Measurements from ENCODE around the gene RHOBTB1. TPM values are rescaled to one million over a fixed set of nuclear protein-coding genes. Genes with fewer than 3 reads are reported as not detected.
"Not testable (repeated sequence)": the region's sequence is repeated elsewhere in the genome, so short reads cannot be mapped to it uniquely, and the experiment has no call there.

RHOBTB1 gene
- total and polyA plus RNA-seq, 2 experiments from 2014 or later: 4.6 to 13.2 TPM

DNA sequence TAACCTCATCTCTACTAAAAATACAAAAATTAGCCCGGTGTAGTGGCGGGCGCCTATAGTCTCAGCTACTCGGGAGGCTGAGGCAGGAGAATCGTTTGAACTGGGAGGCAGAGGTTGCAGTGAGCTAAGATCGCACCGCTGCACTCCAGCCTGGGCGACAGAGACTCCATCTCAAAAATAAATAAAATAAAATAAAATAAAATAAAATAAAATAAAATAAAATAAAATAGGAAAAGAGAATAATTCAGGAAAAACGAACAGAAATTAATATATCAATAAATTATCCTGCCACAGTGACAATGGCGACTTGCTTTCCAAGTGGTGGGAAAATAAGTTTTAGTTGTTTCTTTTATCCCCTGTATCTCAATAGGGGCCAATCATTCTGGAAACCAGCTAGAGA lies 102.8 kb downstream of the RHOBTB1 start:
- not testable (repeated sequence) for H3F3A ChIP-seq (replicated peaks; ENCODE audit: low read depth); H3K4me2 ChIP-seq; DNase-seq (ENCODE audit: low spot score); H3K36me3 Mint-ChIP-seq (ENCODE audit: low read depth); H3K27ac Mint-ChIP-seq; H4K20me1 ChIP-seq (replicated peaks; ENCODE audit: insufficient read depth); H3K4me3 ChIP-seq; H3K4me3 Mint-ChIP-seq; H3K79me2 ChIP-seq (replicated peaks; ENCODE audit: insufficient read depth); H3K27me3 Mint-ChIP-seq (ENCODE audit: insufficient read depth, low read depth, poor library complexity); H3K9me3 Mint-ChIP-seq; H3K36me3 ChIP-seq (ENCODE audit: insufficient read depth); H3K27ac ChIP-seq (ENCODE audit: low read depth); H3K27me3 ChIP-seq (ENCODE audit: insufficient read depth); H3K9me2 ChIP-seq (ENCODE audit: insufficient read depth); H3K4me1 Mint-ChIP-seq; ATAC-seq; H3K4me1 ChIP-seq (ENCODE audit: insufficient read depth)
- peak overlapping the region; percentile 8; the same call in 1 of the 2 replicates for H2AFZ ChIP-seq

DNA sequence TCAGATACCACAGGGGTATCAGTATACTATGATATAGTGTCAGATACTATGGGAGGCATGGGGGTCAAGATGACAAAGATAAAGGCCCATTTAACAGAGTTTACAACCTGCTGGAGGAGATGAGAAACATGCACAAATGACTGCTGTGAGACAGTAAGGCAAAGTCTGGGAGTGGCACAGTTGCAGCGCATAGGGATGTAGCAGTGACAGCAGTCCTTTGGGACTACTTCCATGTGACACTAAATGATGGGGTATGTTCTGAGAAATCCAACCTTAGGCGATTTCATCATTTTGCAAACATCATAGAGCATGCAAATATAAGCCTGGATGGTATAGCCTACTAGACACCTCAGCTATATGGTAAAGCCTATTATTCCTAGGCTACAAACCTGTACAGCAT lies 108.9 kb downstream of the RHOBTB1 start:
- DNase-seq (ENCODE audit: low spot score) (no peak), ATAC-seq (no peak)
- H3K4me3 Mint-ChIP-seq: no peak overlapping the region
- TF ChIP-seq EZH2 (IDR thresholded peaks at IDR 0.05; ENCODE audit: low read depth, unreplicated experiment): no peak
- TF ChIP-seq POLR2AphosphoS5 (IDR thresholded peaks at IDR 0.05; ENCODE audit: low read depth): no peak
- TF ChIP-seq, protein P1, sequence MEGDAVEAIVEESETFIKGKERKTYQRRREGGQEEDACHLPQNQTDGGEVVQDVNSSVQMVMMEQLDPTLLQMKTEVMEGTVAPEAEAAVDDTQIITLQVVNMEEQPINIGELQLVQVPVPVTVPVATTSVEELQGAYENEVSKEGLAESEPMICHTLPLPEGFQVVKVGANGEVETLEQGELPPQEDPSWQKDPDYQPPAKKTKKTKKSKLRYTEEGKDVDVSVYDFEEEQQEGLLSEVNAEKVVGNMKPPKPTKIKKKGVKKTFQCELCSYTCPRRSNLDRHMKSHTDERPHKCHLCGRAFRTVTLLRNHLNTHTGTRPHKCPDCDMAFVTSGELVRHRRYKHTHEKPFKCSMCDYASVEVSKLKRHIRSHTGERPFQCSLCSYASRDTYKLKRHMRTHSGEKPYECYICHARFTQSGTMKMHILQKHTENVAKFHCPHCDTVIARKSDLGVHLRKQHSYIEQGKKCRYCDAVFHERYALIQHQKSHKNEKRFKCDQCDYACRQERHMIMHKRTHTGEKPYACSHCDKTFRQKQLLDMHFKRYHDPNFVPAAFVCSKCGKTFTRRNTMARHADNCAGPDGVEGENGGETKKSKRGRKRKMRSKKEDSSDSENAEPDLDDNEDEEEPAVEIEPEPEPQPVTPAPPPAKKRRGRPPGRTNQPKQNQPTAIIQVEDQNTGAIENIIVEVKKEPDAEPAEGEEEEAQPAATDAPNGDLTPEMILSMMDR (conservative IDR thresholded peaks at IDR 0.05; ENCODE audit: low read depth in 2 of 2): no peak
- TF ChIP-seq CREB1 (CRISPR knock-in tag; IDR thresholded peaks at IDR 0.05; ENCODE audit: low read depth): no peak
- TF ChIP-seq, protein P2, sequence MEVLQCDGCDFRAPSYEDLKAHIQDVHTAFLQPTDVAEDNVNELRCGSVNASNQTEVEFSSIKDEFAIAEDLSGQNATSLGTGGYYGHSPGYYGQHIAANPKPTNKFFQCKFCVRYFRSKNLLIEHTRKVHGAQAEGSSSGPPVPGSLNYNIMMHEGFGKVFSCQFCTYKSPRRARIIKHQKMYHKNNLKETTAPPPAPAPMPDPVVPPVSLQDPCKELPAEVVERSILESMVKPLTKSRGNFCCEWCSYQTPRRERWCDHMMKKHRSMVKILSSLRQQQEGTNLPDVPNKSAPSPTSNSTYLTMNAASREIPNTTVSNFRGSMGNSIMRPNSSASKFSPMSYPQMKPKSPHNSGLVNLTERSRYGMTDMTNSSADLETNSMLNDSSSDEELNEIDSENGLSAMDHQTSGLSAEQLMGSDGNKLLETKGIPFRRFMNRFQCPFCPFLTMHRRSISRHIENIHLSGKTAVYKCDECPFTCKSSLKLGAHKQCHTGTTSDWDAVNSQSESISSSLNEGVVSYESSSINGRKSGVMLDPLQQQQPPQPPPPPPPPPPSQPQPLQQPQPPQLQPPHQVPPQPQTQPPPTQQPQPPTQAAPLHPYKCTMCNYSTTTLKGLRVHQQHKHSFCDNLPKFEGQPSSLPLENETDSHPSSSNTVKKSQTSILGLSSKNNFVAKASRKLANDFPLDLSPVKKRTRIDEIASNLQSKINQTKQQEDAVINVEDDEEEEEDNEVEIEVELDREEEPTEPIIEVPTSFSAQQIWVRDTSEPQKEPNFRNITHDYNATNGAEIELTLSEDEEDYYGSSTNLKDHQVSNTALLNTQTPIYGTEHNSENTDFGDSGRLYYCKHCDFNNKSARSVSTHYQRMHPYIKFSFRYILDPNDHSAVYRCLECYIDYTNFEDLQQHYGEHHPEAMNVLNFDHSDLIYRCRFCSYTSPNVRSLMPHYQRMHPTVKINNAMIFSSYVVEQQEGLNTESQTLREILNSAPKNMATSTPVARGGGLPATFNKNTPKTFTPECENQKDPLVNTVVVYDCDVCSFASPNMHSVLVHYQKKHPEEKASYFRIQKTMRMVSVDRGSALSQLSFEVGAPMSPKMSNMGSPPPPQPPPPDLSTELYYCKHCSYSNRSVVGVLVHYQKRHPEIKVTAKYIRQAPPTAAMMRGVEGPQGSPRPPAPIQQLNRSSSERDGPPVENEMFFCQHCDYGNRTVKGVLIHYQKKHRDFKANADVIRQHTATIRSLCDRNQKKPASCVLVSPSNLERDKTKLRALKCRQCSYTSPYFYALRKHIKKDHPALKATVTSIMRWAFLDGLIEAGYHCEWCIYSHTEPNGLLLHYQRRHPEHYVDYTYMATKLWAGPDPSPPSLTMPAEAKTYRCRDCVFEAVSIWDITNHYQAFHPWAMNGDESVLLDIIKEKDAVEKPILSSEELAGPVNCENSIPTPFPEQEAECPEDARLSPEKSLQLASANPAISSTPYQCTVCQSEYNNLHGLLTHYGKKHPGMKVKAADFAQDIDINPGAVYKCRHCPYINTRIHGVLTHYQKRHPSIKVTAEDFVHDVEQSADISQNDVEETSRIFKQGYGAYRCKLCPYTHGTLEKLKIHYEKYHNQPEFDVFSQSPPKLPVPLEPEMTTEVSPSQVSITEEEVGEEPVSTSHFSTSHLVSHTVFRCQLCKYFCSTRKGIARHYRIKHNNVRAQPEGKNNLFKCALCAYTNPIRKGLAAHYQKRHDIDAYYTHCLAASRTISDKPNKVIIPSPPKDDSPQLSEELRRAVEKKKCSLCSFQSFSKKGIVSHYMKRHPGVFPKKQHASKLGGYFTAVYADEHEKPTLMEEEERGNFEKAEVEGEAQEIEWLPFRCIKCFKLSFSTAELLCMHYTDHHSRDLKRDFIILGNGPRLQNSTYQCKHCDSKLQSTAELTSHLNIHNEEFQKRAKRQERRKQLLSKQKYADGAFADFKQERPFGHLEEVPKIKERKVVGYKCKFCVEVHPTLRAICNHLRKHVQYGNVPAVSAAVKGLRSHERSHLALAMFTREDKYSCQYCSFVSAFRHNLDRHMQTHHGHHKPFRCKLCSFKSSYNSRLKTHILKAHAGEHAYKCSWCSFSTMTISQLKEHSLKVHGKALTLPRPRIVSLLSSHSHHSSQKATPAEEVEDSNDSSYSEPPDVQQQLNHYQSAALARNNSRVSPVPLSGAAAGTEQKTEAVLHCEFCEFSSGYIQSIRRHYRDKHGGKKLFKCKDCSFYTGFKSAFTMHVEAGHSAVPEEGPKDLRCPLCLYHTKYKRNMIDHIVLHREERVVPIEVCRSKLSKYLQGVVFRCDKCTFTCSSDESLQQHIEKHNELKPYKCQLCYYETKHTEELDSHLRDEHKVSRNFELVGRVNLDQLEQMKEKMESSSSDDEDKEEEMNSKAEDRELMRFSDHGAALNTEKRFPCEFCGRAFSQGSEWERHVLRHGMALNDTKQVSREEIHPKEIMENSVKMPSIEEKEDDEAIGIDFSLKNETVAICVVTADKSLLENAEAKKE (CRISPR knock-in tag; IDR thresholded peaks at IDR 0.05): no peak
- TF ChIP-seq JUNB (IDR thresholded peaks at IDR 0.05; ENCODE audit: unreplicated experiment): no peak
- TF ChIP-seq ZNF331 (CRISPR knock-in tag; IDR thresholded peaks at IDR 0.05; ENCODE audit: low read depth): no peak
- TF ChIP-seq, protein P3, sequence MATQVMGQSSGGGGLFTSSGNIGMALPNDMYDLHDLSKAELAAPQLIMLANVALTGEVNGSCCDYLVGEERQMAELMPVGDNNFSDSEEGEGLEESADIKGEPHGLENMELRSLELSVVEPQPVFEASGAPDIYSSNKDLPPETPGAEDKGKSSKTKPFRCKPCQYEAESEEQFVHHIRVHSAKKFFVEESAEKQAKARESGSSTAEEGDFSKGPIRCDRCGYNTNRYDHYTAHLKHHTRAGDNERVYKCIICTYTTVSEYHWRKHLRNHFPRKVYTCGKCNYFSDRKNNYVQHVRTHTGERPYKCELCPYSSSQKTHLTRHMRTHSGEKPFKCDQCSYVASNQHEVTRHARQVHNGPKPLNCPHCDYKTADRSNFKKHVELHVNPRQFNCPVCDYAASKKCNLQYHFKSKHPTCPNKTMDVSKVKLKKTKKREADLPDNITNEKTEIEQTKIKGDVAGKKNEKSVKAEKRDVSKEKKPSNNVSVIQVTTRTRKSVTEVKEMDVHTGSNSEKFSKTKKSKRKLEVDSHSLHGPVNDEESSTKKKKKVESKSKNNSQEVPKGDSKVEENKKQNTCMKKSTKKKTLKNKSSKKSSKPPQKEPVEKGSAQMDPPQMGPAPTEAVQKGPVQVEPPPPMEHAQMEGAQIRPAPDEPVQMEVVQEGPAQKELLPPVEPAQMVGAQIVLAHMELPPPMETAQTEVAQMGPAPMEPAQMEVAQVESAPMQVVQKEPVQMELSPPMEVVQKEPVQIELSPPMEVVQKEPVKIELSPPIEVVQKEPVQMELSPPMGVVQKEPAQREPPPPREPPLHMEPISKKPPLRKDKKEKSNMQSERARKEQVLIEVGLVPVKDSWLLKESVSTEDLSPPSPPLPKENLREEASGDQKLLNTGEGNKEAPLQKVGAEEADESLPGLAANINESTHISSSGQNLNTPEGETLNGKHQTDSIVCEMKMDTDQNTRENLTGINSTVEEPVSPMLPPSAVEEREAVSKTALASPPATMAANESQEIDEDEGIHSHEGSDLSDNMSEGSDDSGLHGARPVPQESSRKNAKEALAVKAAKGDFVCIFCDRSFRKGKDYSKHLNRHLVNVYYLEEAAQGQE (IDR thresholded peaks at IDR 0.05; ENCODE audit: unreplicated experiment): no peak
- TF ChIP-seq, protein P4, sequence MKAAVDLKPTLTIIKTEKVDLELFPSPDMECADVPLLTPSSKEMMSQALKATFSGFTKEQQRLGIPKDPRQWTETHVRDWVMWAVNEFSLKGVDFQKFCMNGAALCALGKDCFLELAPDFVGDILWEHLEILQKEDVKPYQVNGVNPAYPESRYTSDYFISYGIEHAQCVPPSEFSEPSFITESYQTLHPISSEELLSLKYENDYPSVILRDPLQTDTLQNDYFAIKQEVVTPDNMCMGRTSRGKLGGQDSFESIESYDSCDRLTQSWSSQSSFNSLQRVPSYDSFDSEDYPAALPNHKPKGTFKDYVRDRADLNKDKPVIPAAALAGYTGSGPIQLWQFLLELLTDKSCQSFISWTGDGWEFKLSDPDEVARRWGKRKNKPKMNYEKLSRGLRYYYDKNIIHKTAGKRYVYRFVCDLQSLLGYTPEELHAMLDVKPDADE (IDR thresholded peaks at IDR 0.05): no peak
- no peak for TF ChIP-seq STAT1 (IDR thresholded peaks at IDR 0.05; ENCODE audit: unreplicated experiment)

More for the DNA sequence above, 108.9 kb downstream of the RHOBTB1 start:
- H3K4me2 ChIP-seq: no peak overlapping the region
- no peak overlapping the region for H3K27ac ChIP-seq (ENCODE audit: low read depth)
- no peaks in the 10 kb centered on the region for H3K4me1 ChIP-seq (ENCODE audit: insufficient read depth)
- no peaks in the 10 kb centered on the region for H3K9me2 ChIP-seq (ENCODE audit: insufficient read depth)
- H4K20me1 ChIP-seq (replicated peaks; ENCODE audit: insufficient read depth): no peaks in the 10 kb centered on the region
- Mint-ChIP-seq H3K4me1 (no peaks in the 10 kb centered on the region), H3K27me3 (ENCODE audit: insufficient read depth, low read depth, poor library complexity) (no peaks in the 10 kb centered on the region), H3K36me3 (ENCODE audit: low read depth) (no peaks in the 10 kb centered on the region), H3K27ac (no peak overlapping the region), H3K9me3 (no peaks in the 10 kb centered on the region)
- no peaks in the 10 kb centered on the region for H3F3A ChIP-seq (replicated peaks; ENCODE audit: low read depth)
- no peaks in the 10 kb centered on the region for H3K79me2 ChIP-seq (replicated peaks; ENCODE audit: insufficient read depth)
- no peaks in the 10 kb centered on the region for H3K27me3 ChIP-seq (ENCODE audit: insufficient read depth)
- H2AFZ ChIP-seq: no peak overlapping the region
- H3K36me3 ChIP-seq (ENCODE audit: insufficient read depth): no peaks in the 10 kb centered on the region
- H3K4me3 ChIP-seq: no peak overlapping the region

Data from GM23338 (cell line).